HL-60 (cell line): ENCODE data around the gene PRSS58.

Source experiments
- DNase-seq, 2 experiments: peaks; one replicate each; pipeline ENCODE4 v3.0.0-alpha.2; 2010 to 2020; ENCODE audit warnings: low read depth in 1 of 2, low spot score in 1 of 2
- H3K27ac ChIP-seq: fragments of 250-450 bp; sonication (Bioruptor Pico); replicated peaks from 2 replicates; pipeline ENCODE4 v1.5.1; 2020; ENCODE audit warnings: mild to moderate bottlenecking, moderate library complexity
- H3K27me3 ChIP-seq: fragments of 250-450 bp; sonication (Bioruptor Pico); 2 replicates; pipeline ENCODE4 v1.5.1; 2021; ENCODE audit warnings: mild to moderate bottlenecking, moderate library complexity; ENCODE audit not compliant: insufficient read depth, poor library complexity, severe bottlenecking
- H3K4me3 ChIP-seq: replicated peaks from 2 replicates; pipeline ENCODE4 v1.5.1; 2011; ENCODE audit warnings: mild to moderate bottlenecking, control low read depth, low read length; ENCODE audit not compliant: insufficient read depth
- CTCF ChIP-seq: IDR thresholded peaks from one replicate; pipeline ENCODE4 v1.5.1; 2011; ENCODE audit warnings: low read length, control low read depth, inconsistent platforms; ENCODE audit not compliant: insufficient read depth
- GABPA ChIP-seq: IDR thresholded peaks from 2 replicates; pipeline ENCODE4 v1.6.1; 2012; ENCODE audit warnings: low read depth
- POLR2AphosphoS5 ChIP-seq: IDR thresholded peaks from 2 replicates; pipeline ENCODE4 v1.6.1; 2012; ENCODE audit warnings: low read depth
- REST ChIP-seq: IDR thresholded peaks from 2 replicates; pipeline ENCODE4 v1.6.1; 2012; ENCODE audit warnings: low read depth; ENCODE audit not compliant: insufficient replicate concordance
- SPI1 ChIP-seq: IDR thresholded peaks from 2 replicates; pipeline ENCODE4 v1.6.1; 2012; ENCODE audit warnings: low read depth, mild to moderate bottlenecking, borderline replicate concordance

The PRSS58 gene

GRCh38 chr7:142298627-142299026, 40.8 kb upstream of the PRSS58 start:
- TF ChIP-seq CTCF (no peak), SPI1 (peak; percentile 94), POLR2AphosphoS5 (no peak)
- H3K27ac ChIP-seq, result no peak overlapping the region
- peak in 1 of 2 experiments; percentile 18 for DNase-seq
- no peaks in the 10 kb centered on the region for H3K27me3 ChIP-seq
- no peak overlapping the region for H3K4me3 ChIP-seq

- H3K4me3 ChIP-seq, result no peak overlapping the region
- no peaks in the 10 kb centered on the region for H3K27me3 ChIP-seq
- no peak for DNase-seq
- no peak for TF ChIP-seq REST
- TF ChIP-seq GABPA, result no peak
- TF ChIP-seq SPI1, result no peak
- TF ChIP-seq POLR2AphosphoS5, result no peak
- no peak for TF ChIP-seq CTCF
- H3K27ac ChIP-seq, result no peak overlapping the region
Measured at GRCh38 chr7:142298009-142298408, 40.2 kb upstream of the PRSS58 start.

- no peak for TF ChIP-seq GABPA
- TF ChIP-seq POLR2AphosphoS5, result no peak
- TF ChIP-seq REST, result no peak
- TF ChIP-seq SPI1, result no peak
- no peak for TF ChIP-seq CTCF
- peaks cover 10% of the 10 kb centered on the region for H3K27me3 ChIP-seq
- H3K4me3 ChIP-seq, result no peak overlapping the region
- no peak for DNase-seq
- H3K27ac ChIP-seq, result no peak overlapping the region
Measured at GRCh38 chr7:142280263-142280662, 22.4 kb upstream of the PRSS58 start.

- H3K27ac ChIP-seq, result no peak overlapping the region
- TF ChIP-seq POLR2AphosphoS5 (no peak), SPI1 (peak; percentile 3; the same call in 1 of the 2 replicates)
- H3K4me3 ChIP-seq, result no peak overlapping the region
- H3K27me3 ChIP-seq, result peaks cover 10% of the 10 kb centered on the region
- DNase-seq, result no peak
Measured at GRCh38 chr7:142279601-142280000, 21.7 kb upstream of the PRSS58 start.
